ENCODE measurements around the gene RAPGEF2.
"Not testable (repeated sequence)": the region's sequence is repeated elsewhere in the genome, so short reads cannot be mapped to it uniquely, and the experiment has no call there.

Gene RAPGEF2

GRCh38 chr4:159308566-159309340 lies 205.9 kb downstream of the RAPGEF2 start:
- no peak overlapping the region for H2AFZ ChIP-seq (ENCODE audit: low read length, unreplicated experiment)
- H3K4me3 ChIP-seq (ENCODE audit: low read depth, low read length), result no peak overlapping the region
- no peaks in the 10 kb centered on the region for H3K27me3 ChIP-seq (ENCODE audit: insufficient read depth, low read length)
- H3K79me2 ChIP-seq (ENCODE audit: control insufficient read depth, insufficient read depth, low read length, unreplicated experiment), result peaks cover 3% of the 10 kb centered on the region
- peaks cover 11% of the 10 kb centered on the region for H3K36me3 ChIP-seq (ENCODE audit: insufficient read depth, low read length)
- H3K4me1 ChIP-seq (ENCODE audit: control insufficient read depth, insufficient read depth, low read length, unreplicated experiment), result peaks cover 11% of the 10 kb centered on the region
- peak overlapping the region; percentile 1; the same call in 1 of the 2 replicates for H3K27ac ChIP-seq (ENCODE audit: low read depth, low read length)

GRCh38 chr4:159312236-159312635 lies 209.4 kb downstream of the RAPGEF2 start:
- peaks cover 11% of the 10 kb centered on the region for H3K4me1 ChIP-seq (ENCODE audit: control insufficient read depth, insufficient read depth, low read length, unreplicated experiment)
- H3K36me3 ChIP-seq (ENCODE audit: insufficient read depth, low read length), result no peaks in the 10 kb centered on the region
- H3K79me2 ChIP-seq (ENCODE audit: control insufficient read depth, insufficient read depth, low read length, unreplicated experiment), result no peaks in the 10 kb centered on the region
- H2AFZ ChIP-seq (ENCODE audit: low read length, unreplicated experiment), result no peak overlapping the region
- no peak overlapping the region for H3K4me3 ChIP-seq (ENCODE audit: low read depth, low read length)
- no peaks in the 10 kb centered on the region for H3K27me3 ChIP-seq (ENCODE audit: insufficient read depth, low read length)
- no peak overlapping the region for H3K27ac ChIP-seq (ENCODE audit: low read depth, low read length)

GRCh38 chr4:159315879-159316278 lies 213.0 kb downstream of the RAPGEF2 start:
- H2AFZ ChIP-seq (ENCODE audit: low read length, unreplicated experiment); H3K27ac ChIP-seq (ENCODE audit: low read depth, low read length); H3K4me1 ChIP-seq (ENCODE audit: control insufficient read depth, insufficient read depth, low read length, unreplicated experiment); H3K4me3 ChIP-seq (ENCODE audit: low read depth, low read length); H3K36me3 ChIP-seq (ENCODE audit: insufficient read depth, low read length); H3K27me3 ChIP-seq (ENCODE audit: insufficient read depth, low read length); H3K79me2 ChIP-seq (ENCODE audit: control insufficient read depth, insufficient read depth, low read length, unreplicated experiment): not testable (repeated sequence)

GRCh38 chr4:159317203-159317602 lies 214.3 kb downstream of the RAPGEF2 start:
- no peaks in the 10 kb centered on the region for H3K27me3 ChIP-seq (ENCODE audit: insufficient read depth, low read length)
- H3K36me3 ChIP-seq (ENCODE audit: insufficient read depth, low read length), result peaks cover 2% of the 10 kb centered on the region
- H3K4me3 ChIP-seq (ENCODE audit: low read depth, low read length), result no peak overlapping the region
- H2AFZ ChIP-seq (ENCODE audit: low read length, unreplicated experiment), result no peak overlapping the region
- H3K4me1 ChIP-seq (ENCODE audit: control insufficient read depth, insufficient read depth, low read length, unreplicated experiment), result no peaks in the 10 kb centered on the region
- H3K27ac ChIP-seq (ENCODE audit: low read depth, low read length), result no peak overlapping the region
- H3K79me2 ChIP-seq (ENCODE audit: control insufficient read depth, insufficient read depth, low read length, unreplicated experiment), result no peaks in the 10 kb centered on the region

- Histone ChIP-seq H3K4me1 (ENCODE audit: control insufficient read depth, insufficient read depth, low read length, unreplicated experiment) (no peaks in the 10 kb centered on the region), H2AFZ (ENCODE audit: low read length, unreplicated experiment) (no peak overlapping the region), H3K27ac (ENCODE audit: low read depth, low read length) (no peak overlapping the region), H3K79me2 (ENCODE audit: control insufficient read depth, insufficient read depth, low read length, unreplicated experiment) (no peaks in the 10 kb centered on the region), H3K4me3 (ENCODE audit: low read depth, low read length) (no peak overlapping the region), H3K27me3 (ENCODE audit: insufficient read depth, low read length) (no peaks in the 10 kb centered on the region), H3K36me3 (ENCODE audit: insufficient read depth, low read length) (peaks cover 6% of the 10 kb centered on the region)
Measured at GRCh38 chr4:159319027-159319426, 216.1 kb downstream of the RAPGEF2 start.

DNA sequence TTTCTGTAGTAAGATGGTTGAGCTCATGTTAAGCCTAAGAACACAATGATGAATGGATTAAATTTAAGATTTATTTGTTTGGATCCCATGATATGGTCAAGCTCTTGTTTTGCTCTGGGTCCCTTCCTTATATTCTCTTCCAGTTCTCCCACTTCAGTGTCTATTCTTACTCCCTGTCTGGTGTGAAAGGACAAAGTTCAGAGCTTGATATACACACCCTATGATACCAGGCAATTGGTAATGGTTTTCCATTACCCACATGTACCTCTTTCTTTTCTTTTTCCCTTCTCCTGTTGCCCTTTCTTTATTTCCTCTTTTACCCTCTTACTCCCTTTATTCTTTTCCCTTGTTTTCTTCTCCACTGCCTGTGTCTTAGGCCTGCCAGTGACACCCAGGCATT lies 223.6 kb downstream of the RAPGEF2 start:
- peaks cover 13% of the 10 kb centered on the region for H3K36me3 ChIP-seq (ENCODE audit: insufficient read depth, low read length)
- H2AFZ ChIP-seq (ENCODE audit: low read length, unreplicated experiment), result no peak overlapping the region
- no peaks in the 10 kb centered on the region for H3K27me3 ChIP-seq (ENCODE audit: insufficient read depth, low read length)
- H3K27ac ChIP-seq (ENCODE audit: low read depth, low read length), result no peak overlapping the region
- H3K4me3 ChIP-seq (ENCODE audit: low read depth, low read length), result no peak overlapping the region
- no peaks in the 10 kb centered on the region for H3K4me1 ChIP-seq (ENCODE audit: control insufficient read depth, insufficient read depth, low read length, unreplicated experiment)
- H3K79me2 ChIP-seq (ENCODE audit: control insufficient read depth, insufficient read depth, low read length, unreplicated experiment), result no peaks in the 10 kb centered on the region

- Histone ChIP-seq H3K27ac (ENCODE audit: low read depth, low read length) (no peak overlapping the region), H3K4me3 (ENCODE audit: low read depth, low read length) (no peak overlapping the region), H3K4me1 (ENCODE audit: control insufficient read depth, insufficient read depth, low read length, unreplicated experiment) (no peaks in the 10 kb centered on the region), H2AFZ (ENCODE audit: low read length, unreplicated experiment) (no peak overlapping the region), H3K79me2 (ENCODE audit: control insufficient read depth, insufficient read depth, low read length, unreplicated experiment) (no peaks in the 10 kb centered on the region), H3K36me3 (ENCODE audit: insufficient read depth, low read length) (peaks cover 8% of the 10 kb centered on the region; the same call in 1 of the 2 replicates), H3K27me3 (ENCODE audit: insufficient read depth, low read length) (no peaks in the 10 kb centered on the region)
Measured at GRCh38 chr4:159328766-159329165, 225.9 kb downstream of the RAPGEF2 start.

DNA sequence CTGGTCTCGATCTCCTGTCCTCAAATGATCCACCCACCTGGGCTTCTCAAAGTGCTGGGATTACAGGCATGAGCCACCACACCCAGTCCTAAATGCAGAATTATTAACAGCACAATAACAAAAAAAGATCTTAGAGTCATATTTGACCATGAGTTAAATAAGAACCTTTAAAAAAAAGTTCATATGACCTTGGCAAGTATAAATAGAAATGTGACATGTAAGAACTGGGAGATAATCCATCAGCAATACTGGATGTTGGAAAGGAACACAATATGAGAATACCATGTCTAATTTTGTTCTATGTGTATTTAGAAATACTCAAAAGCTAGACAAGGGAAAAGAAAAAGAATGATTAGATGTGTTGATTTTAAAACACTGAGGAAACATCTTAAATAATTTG lies 231.6 kb downstream of the RAPGEF2 start:
- peaks cover 15% of the 10 kb centered on the region for H3K36me3 ChIP-seq (ENCODE audit: insufficient read depth, low read length)
- no peaks in the 10 kb centered on the region for H3K4me1 ChIP-seq (ENCODE audit: control insufficient read depth, insufficient read depth, low read length, unreplicated experiment)
- no peak overlapping the region for H2AFZ ChIP-seq (ENCODE audit: low read length, unreplicated experiment)
- no peak overlapping the region for H3K27ac ChIP-seq (ENCODE audit: low read depth, low read length)
- no peaks in the 10 kb centered on the region for H3K27me3 ChIP-seq (ENCODE audit: insufficient read depth, low read length)
- H3K4me3 ChIP-seq (ENCODE audit: low read depth, low read length), result no peak overlapping the region
- no peaks in the 10 kb centered on the region for H3K79me2 ChIP-seq (ENCODE audit: control insufficient read depth, insufficient read depth, low read length, unreplicated experiment)

- Histone ChIP-seq H3K27ac (ENCODE audit: low read depth, low read length) (no peak overlapping the region), H3K4me1 (ENCODE audit: control insufficient read depth, insufficient read depth, low read length, unreplicated experiment) (peaks cover 10% of the 10 kb centered on the region), H2AFZ (ENCODE audit: low read length, unreplicated experiment) (no peak overlapping the region), H3K79me2 (ENCODE audit: control insufficient read depth, insufficient read depth, low read length, unreplicated experiment) (no peaks in the 10 kb centered on the region), H3K4me3 (ENCODE audit: low read depth, low read length) (no peak overlapping the region), H3K36me3 (ENCODE audit: insufficient read depth, low read length) (peaks cover 15% of the 10 kb centered on the region; the same call in 1 of the 2 replicates), H3K27me3 (ENCODE audit: insufficient read depth, low read length) (no peaks in the 10 kb centered on the region)
Measured at GRCh38 chr4:159337041-159337440, 234.2 kb downstream of the RAPGEF2 start.

- Histone ChIP-seq H3K27ac (ENCODE audit: low read depth, low read length) (no peak overlapping the region), H3K4me3 (ENCODE audit: low read depth, low read length) (no peak overlapping the region), H3K36me3 (ENCODE audit: insufficient read depth, low read length) (peaks cover 33% of the 10 kb centered on the region), H2AFZ (ENCODE audit: low read length, unreplicated experiment) (no peak overlapping the region), H3K27me3 (ENCODE audit: insufficient read depth, low read length) (no peaks in the 10 kb centered on the region), H3K79me2 (ENCODE audit: control insufficient read depth, insufficient read depth, low read length, unreplicated experiment) (no peaks in the 10 kb centered on the region), H3K4me1 (ENCODE audit: control insufficient read depth, insufficient read depth, low read length, unreplicated experiment) (peaks cover 10% of the 10 kb centered on the region)
Measured at GRCh38 chr4:159341522-159341921, 238.6 kb downstream of the RAPGEF2 start.

- Histone ChIP-seq H2AFZ (ENCODE audit: low read length, unreplicated experiment) (no peak overlapping the region), H3K79me2 (ENCODE audit: control insufficient read depth, insufficient read depth, low read length, unreplicated experiment) (no peaks in the 10 kb centered on the region), H3K4me1 (ENCODE audit: control insufficient read depth, insufficient read depth, low read length, unreplicated experiment) (peaks cover 10% of the 10 kb centered on the region), H3K27ac (ENCODE audit: low read depth, low read length) (no peak overlapping the region), H3K36me3 (ENCODE audit: insufficient read depth, low read length) (peaks cover 33% of the 10 kb centered on the region), H3K27me3 (ENCODE audit: insufficient read depth, low read length) (no peaks in the 10 kb centered on the region), H3K4me3 (ENCODE audit: low read depth, low read length) (no peak overlapping the region)
Measured at GRCh38 chr4:159342374-159342773, 239.5 kb downstream of the RAPGEF2 start.

All from ACC112 (cell line).